Liver (tissue), 3 donors: ENCODE data around the gene CD109.

Experiments used
- ATF3 ChIP-seq: IDR thresholded peaks from 2 replicates; pipeline ENCODE4 v1.6.1; 2016; ENCODE audit warnings: antibody characterized with exemption
- CTCF ChIP-seq: fragments of 150-350 bp; IDR thresholded peaks from 2 replicates; pipeline ENCODE4 v1.5.1; 2017; ENCODE audit warnings: improper control_type of control experiment, low read depth, low read length; ENCODE audit not compliant: missing input control
- FOXA1 ChIP-seq: IDR thresholded peaks from 2 replicates; pipeline ENCODE4 v1.6.1; 2016; ENCODE audit warnings: antibody characterized with exemption
- GABPA ChIP-seq, 2 donors: IDR thresholded peaks in 1 of 2; conservative IDR thresholded peaks in 1 of 2; 2 replicates each; pipeline ENCODE4 v1.6.1; 2016; ENCODE audit warnings: antibody characterized with exemption in 2 of 2, mild to moderate bottlenecking in 1 of 2, moderate library complexity in 1 of 2
- HNF4A ChIP-seq, 2 donors: conservative IDR thresholded peaks; 2 replicates each; pipeline ENCODE4 v1.6.1; 2016; ENCODE audit warnings: antibody characterized with exemption in 2 of 2, mild to moderate bottlenecking in 2 of 2
- HNF4G ChIP-seq: IDR thresholded peaks from 2 replicates; pipeline ENCODE4 v1.6.1; 2016; ENCODE audit warnings: antibody characterized with exemption
- JUND ChIP-seq, 2 donors: IDR thresholded peaks; 2 replicates each; pipeline ENCODE4 v1.6.1; 2016; ENCODE audit warnings: antibody characterized with exemption in 2 of 2
- MAX ChIP-seq: IDR thresholded peaks from 2 replicates; pipeline ENCODE4 v1.6.1; 2016; ENCODE audit warnings: antibody characterized with exemption
- NR2F2 ChIP-seq: IDR thresholded peaks from 2 replicates; pipeline ENCODE4 v1.6.1; 2016; ENCODE audit warnings: antibody characterized with exemption
- RAD21 ChIP-seq, 2 donors: IDR thresholded peaks; 2 replicates each; pipeline ENCODE4 v1.6.1; 2016; ENCODE audit warnings: antibody characterized with exemption in 2 of 2, mild to moderate bottlenecking in 2 of 2
- REST ChIP-seq: IDR thresholded peaks from 2 replicates; pipeline ENCODE4 v1.6.1; 2016; ENCODE audit warnings: antibody characterized with exemption, mild to moderate bottlenecking
- SP1 ChIP-seq: IDR thresholded peaks from 2 replicates; pipeline ENCODE4 v1.6.1; 2018; ENCODE audit warnings: antibody characterized with exemption, mild to moderate bottlenecking
- TAF1 ChIP-seq: conservative IDR thresholded peaks from 2 replicates; pipeline ENCODE4 v1.6.1; 2016; ENCODE audit warnings: antibody characterized with exemption, mild to moderate bottlenecking
- YY1 ChIP-seq: IDR thresholded peaks from 2 replicates; pipeline ENCODE4 v1.6.1; 2016; ENCODE audit warnings: antibody characterized with exemption, mild to moderate bottlenecking
- donor health status: healthy.
- donor health status: healthy.

- no peak for TF ChIP-seq CTCF
- TF ChIP-seq SP1: no peak
- TF ChIP-seq YY1: no peak
- TF ChIP-seq FOXA1: no peak
- no peak for TF ChIP-seq REST
- no peak for TF ChIP-seq HNF4A (conservative IDR thresholded peaks at IDR 0.05)
- TF ChIP-seq HNF4G: no peak
- no peak for TF ChIP-seq RAD21 (IDR thresholded peaks at IDR 0.05)
- no peak for TF ChIP-seq ATF3
- TF ChIP-seq MAX: no peak
- no peak for TF ChIP-seq JUND (IDR thresholded peaks at IDR 0.05)
- no peak for TF ChIP-seq NR2F2
- TF ChIP-seq TAF1: no peak
- TF ChIP-seq GABPA (IDR thresholded peaks at IDR 0.05 in 1 of 2, conservative IDR thresholded peaks at IDR 0.05 in 1 of 2): no peak
Observed at GRCh38 chr6:73800997-73801396, 105.0 kb downstream of the CD109 start.
